Testis (tissue), 3 donors: ENCODE measurements around the gene FBP2. TPM values are rescaled to one million over a fixed set of nuclear protein-coding genes. Genes with fewer than 3 reads are reported as not detected.
"Not testable (repeated sequence)": the region's sequence is repeated elsewhere in the genome, so short reads cannot be mapped to it uniquely, and the experiment has no call there.

ENCODE experiments used
- DNase-seq: peaks from one replicate; pipeline ENCODE4 v3.0.0-alpha.2; 2019
- H3K27ac ChIP-seq, 2 donors: fragments of 200-600 bp; sonication (generic); one replicate each; pipeline ENCODE4 v1.5.1; 2019
- H3K27me3 ChIP-seq: fragments of 200-600 bp; sonication (generic); one replicate; pipeline ENCODE4 v1.5.1; 2019
- H3K36me3 ChIP-seq: fragments of 200-600 bp; sonication (generic); one replicate; pipeline ENCODE4 v1.5.1; 2017; ENCODE audit warnings: low read depth; ENCODE audit errors: missing control alignments
- H3K4me1 ChIP-seq: fragments of 200-600 bp; sonication (generic); one replicate; pipeline ENCODE4 v1.5.1; 2019
- H3K4me3 ChIP-seq, 2 donors: fragments of 200-600 bp; sonication (generic); one replicate each; pipeline ENCODE4 v1.5.1; 2017 to 2019
- H3K9me3 ChIP-seq: fragments of 200-600 bp; sonication (generic); one replicate; pipeline ENCODE4 v1.5.1; 2017
- POLR2A ChIP-seq: fragments of 450-650 bp; IDR thresholded peaks from one replicate; pipeline ENCODE4 v1.6.1; 2017; ENCODE audit warnings: antibody characterized with exemption, mild to moderate bottlenecking, moderate library complexity
- WGBS, 2 donors: methylation state at CpG; one replicate each; pipeline ENCODE4 v1.1.5; 2018; 5-methylcytosine and 5-hydroxymethylcytosine counted together
- intact Hi-C: fragments of 100-400 bp; cut with DNase I; formaldehyde crosslinking; loops from one replicate; pipeline ENCODE4 v1.15.1; 2023; ENCODE audit warnings: low total_unique reads
- polyA plus RNA-seq: library from polyadenylated mRNA; stranded (reverse); fragments of 350-450 nt; fragmentation: Illumina TruSeq; extraction: RNeasy Lipid Tissue Mini Kit (QIAGEN cat#74804); gene quantifications from one replicate; pipeline ENCODE4 v1.2.3, GENCODE V29; 2014; ENCODE audit warnings: low read depth, low replicate concordance; ENCODE audit not compliant: insufficient read depth
- total RNA-seq, 2 donors: library from RNA; depleted of rRNA; stranded (reverse); fragments of >200 nt; gene quantifications; one replicate each; pipeline ENCODE4 v1.2.3, GENCODE V29; 2016
- TF ChIP-seq, protein P1 (sequence below), 3 experiments: fragments of 450-650 bp in 2 of 3; fragments of 200-600 bp in 1 of 3; sonication (generic) in 1 of 3; IDR thresholded peaks; one replicate each; pipeline ENCODE4 v1.5.1; 2016 to 2019; ENCODE audit warnings: antibody characterized with exemption in 3 of 3, mild to moderate bottlenecking in 2 of 3, moderate library complexity in 1 of 3

Gene FBP2
- total and polyA plus RNA-seq, 3 donors from 2014 or later, result 0.74 to 2.5 (median 1.6) TPM

DNA sequence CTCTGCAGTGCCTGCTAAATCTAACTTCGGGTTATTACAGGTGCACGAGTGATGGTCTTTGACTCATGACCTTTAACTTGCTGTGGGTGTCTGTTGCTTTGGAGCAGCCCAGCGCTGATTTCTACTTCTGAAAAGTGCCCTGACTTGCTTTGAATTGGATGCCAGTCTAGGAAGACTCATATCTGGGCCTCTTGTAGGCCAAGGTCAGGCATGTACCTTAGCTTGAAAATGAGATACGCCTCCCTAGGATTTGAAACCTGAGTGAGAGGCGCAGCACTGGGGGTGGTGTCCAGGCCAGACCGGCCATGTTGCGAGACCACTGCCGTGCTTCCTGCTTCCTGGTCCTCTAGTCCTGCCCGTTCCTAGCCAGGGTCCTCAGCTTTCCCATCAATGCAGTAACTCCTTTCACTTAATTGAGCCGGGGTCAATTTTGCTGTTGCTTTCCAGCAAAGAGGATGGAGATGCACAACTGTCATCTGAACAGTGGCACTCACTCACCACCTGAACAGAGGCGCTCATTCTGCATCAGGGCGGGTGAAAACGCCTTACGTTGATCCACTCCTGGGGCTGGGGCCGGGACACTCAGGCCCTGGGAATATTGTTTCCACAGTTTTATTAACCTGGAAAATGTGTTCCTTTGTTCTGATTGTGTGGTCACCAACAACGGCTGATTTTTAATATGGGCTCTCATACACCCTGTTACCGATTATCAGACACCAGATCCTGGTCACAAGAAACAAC is 24.5 kb downstream of the FBP2 start:
- Histone ChIP-seq H3K27me3 (no peaks in the 10 kb centered on the region), H3K27ac (no peak overlapping the region), H3K9me3 (no peaks in the 10 kb centered on the region), H3K36me3 (no peaks in the 10 kb centered on the region), H3K4me1 (no peaks in the 10 kb centered on the region), H3K4me3 (no peak overlapping the region)
- TF ChIP-seq, protein P1, sequence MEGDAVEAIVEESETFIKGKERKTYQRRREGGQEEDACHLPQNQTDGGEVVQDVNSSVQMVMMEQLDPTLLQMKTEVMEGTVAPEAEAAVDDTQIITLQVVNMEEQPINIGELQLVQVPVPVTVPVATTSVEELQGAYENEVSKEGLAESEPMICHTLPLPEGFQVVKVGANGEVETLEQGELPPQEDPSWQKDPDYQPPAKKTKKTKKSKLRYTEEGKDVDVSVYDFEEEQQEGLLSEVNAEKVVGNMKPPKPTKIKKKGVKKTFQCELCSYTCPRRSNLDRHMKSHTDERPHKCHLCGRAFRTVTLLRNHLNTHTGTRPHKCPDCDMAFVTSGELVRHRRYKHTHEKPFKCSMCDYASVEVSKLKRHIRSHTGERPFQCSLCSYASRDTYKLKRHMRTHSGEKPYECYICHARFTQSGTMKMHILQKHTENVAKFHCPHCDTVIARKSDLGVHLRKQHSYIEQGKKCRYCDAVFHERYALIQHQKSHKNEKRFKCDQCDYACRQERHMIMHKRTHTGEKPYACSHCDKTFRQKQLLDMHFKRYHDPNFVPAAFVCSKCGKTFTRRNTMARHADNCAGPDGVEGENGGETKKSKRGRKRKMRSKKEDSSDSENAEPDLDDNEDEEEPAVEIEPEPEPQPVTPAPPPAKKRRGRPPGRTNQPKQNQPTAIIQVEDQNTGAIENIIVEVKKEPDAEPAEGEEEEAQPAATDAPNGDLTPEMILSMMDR (IDR thresholded peaks at IDR 0.05), result no peak
- TF ChIP-seq POLR2A, result no peak
- no peak for DNase-seq
- WGBS, 2 donors, result 90 to 91% methylated on average over 17 of the region's 17 CpGs
- intact Hi-C loops, result no loop called here

DNA sequence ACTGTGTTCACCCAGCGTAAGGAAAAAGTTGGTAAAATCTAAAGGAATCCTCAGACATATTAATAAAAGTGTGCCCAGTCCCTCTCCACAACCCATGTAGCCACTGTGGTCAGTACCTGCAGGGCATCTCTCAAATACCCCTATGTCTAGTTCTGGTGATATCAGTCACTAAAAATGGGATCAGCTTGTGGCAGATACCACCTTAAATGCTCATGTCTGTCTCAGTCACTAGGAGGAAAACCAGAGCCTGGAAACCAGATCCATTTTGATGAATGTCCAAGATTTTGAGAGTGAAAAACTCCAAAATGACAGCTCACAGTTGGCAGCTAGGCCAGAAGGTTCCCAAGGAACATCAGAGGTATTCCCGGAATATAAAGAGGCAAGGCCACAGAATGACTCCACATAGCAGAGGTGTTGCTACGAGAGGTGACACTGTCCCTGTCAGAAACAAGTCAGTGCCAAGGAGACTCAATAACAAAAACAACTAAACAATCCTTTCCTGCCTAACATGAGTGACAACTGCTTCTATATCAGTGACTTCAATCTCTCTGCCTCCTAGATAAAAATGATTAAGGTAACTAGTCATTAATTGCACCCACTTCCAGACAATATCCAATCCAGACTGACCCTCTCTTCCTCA is 25.3 kb downstream of the FBP2 start:
- TF ChIP-seq, protein P1 (IDR thresholded peaks at IDR 0.05), result no peak
- TF ChIP-seq POLR2A, result no peak
- no peak for DNase-seq
- H3K4me3 ChIP-seq, result no peak overlapping the region
- intact Hi-C loops, result no loop called here
- H3K27ac ChIP-seq, result no peak overlapping the region
- no peaks in the 10 kb centered on the region for H3K36me3 ChIP-seq
- no peaks in the 10 kb centered on the region for H3K4me1 ChIP-seq
- H3K9me3 ChIP-seq, result no peaks in the 10 kb centered on the region
- H3K27me3 ChIP-seq, result no peaks in the 10 kb centered on the region
- WGBS, 2 donors, result 89 to 91% methylated on average over 3 of the region's 3 CpGs

DNA sequence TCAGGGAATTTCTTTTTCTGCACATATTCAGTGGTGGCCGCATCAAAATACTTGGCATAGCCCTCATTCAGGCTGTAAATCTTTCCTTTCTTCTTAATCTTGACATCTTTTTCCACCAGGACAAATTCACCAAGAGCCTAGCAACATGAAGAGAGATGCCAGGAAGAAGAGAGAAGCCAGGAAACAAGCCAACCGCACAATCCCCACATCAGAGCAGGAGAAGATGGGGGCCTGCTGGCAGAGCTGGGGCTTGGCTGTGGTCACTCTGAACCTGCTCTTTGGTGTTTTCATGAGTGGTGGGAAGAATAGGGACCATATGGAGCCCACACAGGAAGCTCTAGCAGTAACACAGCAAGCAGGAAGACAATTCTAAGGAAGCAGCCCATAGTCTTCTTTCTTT is 26.4 kb downstream of the FBP2 start:
- H3K27me3 ChIP-seq, result no peaks in the 10 kb centered on the region
- no peak for DNase-seq
- WGBS, 2 donors, result 90% methylated on average over 2 of the region's 2 CpGs
- no peaks in the 10 kb centered on the region for H3K4me1 ChIP-seq
- H3K4me3 ChIP-seq, result no peak overlapping the region
- H3K9me3 ChIP-seq, result no peaks in the 10 kb centered on the region
- no peak for TF ChIP-seq POLR2A
- TF ChIP-seq, protein P1 (IDR thresholded peaks at IDR 0.05), result no peak
- H3K27ac ChIP-seq, result no peak overlapping the region
- no peaks in the 10 kb centered on the region for H3K36me3 ChIP-seq
- intact Hi-C loops, result no loop called here

DNA sequence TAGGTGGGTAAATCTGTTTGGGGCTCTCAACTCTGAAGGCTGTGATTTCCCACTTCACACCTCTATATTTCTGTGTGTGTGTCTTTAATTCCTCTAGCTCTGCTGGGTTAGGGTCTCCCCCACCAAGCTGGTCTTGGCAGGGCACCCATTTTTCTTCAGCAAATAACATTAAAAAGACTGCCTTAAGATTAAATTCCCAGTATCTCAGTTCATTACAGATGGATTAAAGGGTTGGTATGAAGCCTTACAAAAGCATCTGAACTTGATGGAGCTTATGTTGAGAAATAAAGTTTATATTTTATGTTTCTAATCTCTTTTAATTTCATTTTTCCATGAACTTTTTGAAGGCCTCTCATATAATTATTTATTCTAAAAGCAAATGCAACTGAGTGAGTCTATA is 27.1 kb downstream of the FBP2 start:
- intact Hi-C loops, result no loop called here
- no peak for DNase-seq
- Histone ChIP-seq H3K4me3 (no peak overlapping the region), H3K9me3 (no peaks in the 10 kb centered on the region), H3K36me3 (no peaks in the 10 kb centered on the region), H3K27ac (no peak overlapping the region), H3K27me3 (no peaks in the 10 kb centered on the region), H3K4me1 (no peaks in the 10 kb centered on the region)
- TF ChIP-seq, protein P1 (IDR thresholded peaks at IDR 0.05), result no peak
- no peak for TF ChIP-seq POLR2A

DNA sequence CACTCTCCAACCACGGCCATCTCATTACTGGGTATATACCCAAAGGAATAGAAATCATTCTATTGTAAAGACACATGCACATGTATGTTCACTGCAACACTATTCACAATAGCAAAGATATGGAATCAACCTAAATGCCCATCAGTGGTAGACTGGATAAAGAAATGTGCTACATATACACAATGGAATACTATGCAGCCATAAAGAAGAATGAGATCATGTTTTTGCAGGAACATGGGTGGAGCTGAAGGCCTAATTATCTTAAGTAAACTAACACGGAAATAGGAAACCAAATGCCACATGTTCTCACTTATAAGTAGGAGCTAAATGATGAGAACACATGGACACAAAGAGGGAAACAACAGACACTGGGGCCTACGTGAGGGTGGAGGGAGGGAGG is 29.3 kb downstream of the FBP2 start:
- intact Hi-C loops, H3K36me3 ChIP-seq, H3K4me1 ChIP-seq, H3K4me3 ChIP-seq, DNase-seq, H3K27ac ChIP-seq, H3K27me3 ChIP-seq, H3K9me3 ChIP-seq: not testable (repeated sequence)
- 54 to 63% methylated on average over 3 of the region's 3 CpGs for WGBS, 2 donors
